ENCODE results near the gene BARX1.

The BARX1 gene

GRCh38 chr9:93960221-93960970, 5.2 kb upstream of the BARX1 start:
- no peaks in the 10 kb centered on the region for H3K36me3 Mint-ChIP-seq (ENCODE audit: low read depth)
- no peak overlapping the region for H3K27ac Mint-ChIP-seq
- H3K4me1 Mint-ChIP-seq (ENCODE audit: low read depth), result peaks cover 55% of the 10 kb centered on the region
- H3K27me3 Mint-ChIP-seq, result peaks cover 71% of the 10 kb centered on the region
- H3K4me3 Mint-ChIP-seq, result no peak overlapping the region
- H3K9me3 Mint-ChIP-seq, result no peaks in the 10 kb centered on the region

- Mint-ChIP-seq H3K27me3 (peaks cover 68% of the 10 kb centered on the region), H3K36me3 (ENCODE audit: low read depth) (no peaks in the 10 kb centered on the region), H3K4me1 (ENCODE audit: low read depth) (peaks cover 56% of the 10 kb centered on the region), H3K9me3 (no peaks in the 10 kb centered on the region), H3K27ac (no peak overlapping the region), H3K4me3 (peak overlapping the region; percentile 64)
These were observed 4.6 kb upstream of the BARX1 start for GRCh38 chr9:93959739-93960154.

DNA sequence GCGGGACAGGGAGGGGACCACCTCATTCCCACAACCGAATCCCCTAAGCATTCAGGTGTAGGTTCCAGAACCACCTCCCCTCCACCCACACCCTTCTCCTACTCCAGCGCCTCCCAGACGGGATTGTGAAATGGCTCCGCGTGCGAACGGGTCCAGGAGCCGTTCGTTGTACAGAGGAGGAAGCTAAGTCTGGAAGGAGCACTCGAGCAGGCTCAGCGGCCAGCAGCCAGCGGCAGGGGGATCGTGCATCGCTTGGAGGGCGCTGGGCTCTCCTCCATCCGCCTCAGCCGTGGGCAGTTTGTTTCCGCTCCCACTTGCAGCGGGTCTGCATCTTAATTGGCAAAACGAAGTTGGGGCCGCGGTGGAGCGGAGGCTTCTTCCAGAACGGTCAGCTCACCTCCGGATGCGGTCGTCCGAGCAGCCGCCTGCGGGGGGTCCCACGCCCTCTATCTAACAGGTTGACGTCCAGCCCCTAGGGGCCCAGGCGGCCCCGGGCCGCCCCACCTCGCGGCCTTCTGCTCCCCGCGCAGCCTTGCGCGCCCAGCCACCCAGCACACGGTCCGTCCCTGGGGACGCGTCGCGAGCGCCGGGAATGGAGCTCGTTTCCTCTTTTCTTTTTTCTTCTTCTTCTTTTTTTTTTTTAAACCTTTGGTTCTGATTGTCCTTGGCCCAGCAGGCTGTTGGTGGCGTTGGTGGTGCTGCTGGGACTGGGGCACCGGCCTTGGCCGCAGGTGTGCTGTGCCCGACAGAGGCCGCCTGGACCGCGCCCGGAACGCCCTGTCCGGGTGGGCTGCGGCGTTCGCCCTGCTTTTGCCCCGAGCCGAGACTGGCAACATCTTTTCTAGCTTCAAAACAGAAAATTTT, 3.9 kb upstream of the BARX1 start:
- peaks cover 64% of the 10 kb centered on the region for H3K27me3 Mint-ChIP-seq
- H3K36me3 Mint-ChIP-seq (ENCODE audit: low read depth), result no peaks in the 10 kb centered on the region
- H3K9me3 Mint-ChIP-seq, result no peaks in the 10 kb centered on the region
- peak overlapping the region; percentile 64 for H3K4me3 Mint-ChIP-seq
- no peak overlapping the region for H3K27ac Mint-ChIP-seq
- peaks cover 56% of the 10 kb centered on the region for H3K4me1 Mint-ChIP-seq (ENCODE audit: low read depth)

DNA sequence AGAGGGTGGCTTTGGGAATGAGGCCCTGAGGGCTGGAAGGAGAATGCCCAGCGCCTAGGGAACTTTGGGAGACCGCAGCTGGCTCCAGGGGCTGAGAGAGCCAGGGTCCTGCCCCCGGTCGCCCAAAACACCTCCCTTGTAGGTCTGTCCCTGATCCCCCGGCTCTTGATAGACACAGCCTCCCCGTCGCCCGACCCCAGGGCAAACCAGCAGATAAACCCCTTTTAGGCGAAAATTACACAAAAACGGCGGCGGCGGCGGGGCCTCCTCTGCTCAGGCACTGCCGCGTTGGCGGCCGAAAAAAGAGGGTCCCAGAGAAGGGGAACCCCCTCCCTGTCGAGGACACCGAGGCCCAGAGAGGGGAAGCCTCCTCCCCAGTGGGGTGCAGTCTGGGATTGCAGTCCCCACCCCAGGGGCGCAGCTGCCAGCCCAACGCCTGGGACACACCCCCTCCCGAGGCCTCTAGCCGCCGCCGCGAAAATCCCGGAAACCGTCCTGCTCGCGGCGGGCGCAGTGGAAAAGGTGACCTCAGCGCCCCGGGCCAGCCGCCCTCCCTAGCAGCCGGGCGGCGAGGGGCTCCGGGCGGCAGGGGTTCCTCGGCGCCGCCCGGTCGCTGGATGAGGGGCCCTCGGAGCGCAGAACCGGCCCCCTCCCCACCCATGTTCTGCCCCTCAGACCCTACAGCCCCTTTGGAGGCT, 3.1 kb upstream of the BARX1 start:
- Mint-ChIP-seq H3K27me3 (peaks cover 72% of the 10 kb centered on the region), H3K9me3 (no peaks in the 10 kb centered on the region)

DNA sequence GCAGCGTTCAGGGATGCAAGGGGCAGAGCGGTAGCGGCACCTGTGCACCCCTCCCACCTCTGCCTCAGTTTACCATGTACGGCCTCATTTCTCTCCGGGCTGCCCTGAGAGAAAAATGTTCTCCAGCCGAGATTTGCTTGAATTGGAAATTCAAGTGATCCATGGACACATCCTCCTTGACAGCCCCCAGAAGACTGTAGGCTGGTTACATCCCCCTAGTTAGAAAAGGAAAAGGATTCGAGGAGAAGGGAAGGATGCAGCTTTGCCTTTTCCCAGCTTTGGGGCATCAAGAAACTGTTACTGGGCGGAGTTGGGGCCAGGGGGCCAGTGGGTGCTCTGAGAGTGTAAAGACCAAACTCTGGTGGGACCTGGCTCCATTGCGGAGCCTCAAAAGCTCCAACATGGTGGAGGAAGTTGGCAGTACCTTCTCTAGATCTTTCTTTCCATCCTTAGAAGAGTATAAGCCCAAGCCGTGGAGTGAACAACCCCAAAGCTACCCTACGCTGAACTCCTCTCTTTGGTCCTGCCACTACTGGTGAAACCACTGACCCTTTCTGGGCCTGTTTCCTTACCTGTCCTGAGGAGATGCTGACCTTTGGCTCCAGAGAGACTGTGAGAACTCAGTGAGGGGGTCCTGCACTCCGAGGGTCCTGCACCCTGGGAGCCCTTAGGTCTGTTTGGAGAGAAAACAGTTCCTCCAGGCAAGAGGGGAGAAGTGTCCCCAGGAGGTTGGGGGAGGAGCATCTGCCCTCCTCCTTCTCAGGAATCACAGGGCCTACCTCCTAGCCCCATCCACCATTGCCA, 1.0 kb upstream of the BARX1 start:
- no peaks in the 10 kb centered on the region for H3K36me3 Mint-ChIP-seq (ENCODE audit: low read depth)
- no peak overlapping the region for H3K27ac Mint-ChIP-seq
- H3K4me1 Mint-ChIP-seq (ENCODE audit: low read depth), result peaks cover 64% of the 10 kb centered on the region
- H3K4me3 Mint-ChIP-seq, result peak overlapping the region; percentile 67
- H3K27me3 Mint-ChIP-seq, result peaks cover 74% of the 10 kb centered on the region
- H3K9me3 Mint-ChIP-seq, result no peaks in the 10 kb centered on the region

More for the DNA sequence above, 3.1 kb upstream of the BARX1 start:
- Mint-ChIP-seq H3K4me3 (peak overlapping the region; percentile 64), H3K4me1 (ENCODE audit: low read depth) (peaks cover 64% of the 10 kb centered on the region), H3K36me3 (ENCODE audit: low read depth) (no peaks in the 10 kb centered on the region), H3K27ac (no peak overlapping the region)

- Mint-ChIP-seq H3K36me3 (ENCODE audit: low read depth) (no peaks in the 10 kb centered on the region), H3K27ac (no peak overlapping the region), H3K4me3 (no peak overlapping the region), H3K4me1 (ENCODE audit: low read depth) (peaks cover 64% of the 10 kb centered on the region), H3K9me3 (no peaks in the 10 kb centered on the region), H3K27me3 (peaks cover 74% of the 10 kb centered on the region)
These were observed 607 bp downstream of the BARX1 start for GRCh38 chr9:93954434-93955061.

DNA sequence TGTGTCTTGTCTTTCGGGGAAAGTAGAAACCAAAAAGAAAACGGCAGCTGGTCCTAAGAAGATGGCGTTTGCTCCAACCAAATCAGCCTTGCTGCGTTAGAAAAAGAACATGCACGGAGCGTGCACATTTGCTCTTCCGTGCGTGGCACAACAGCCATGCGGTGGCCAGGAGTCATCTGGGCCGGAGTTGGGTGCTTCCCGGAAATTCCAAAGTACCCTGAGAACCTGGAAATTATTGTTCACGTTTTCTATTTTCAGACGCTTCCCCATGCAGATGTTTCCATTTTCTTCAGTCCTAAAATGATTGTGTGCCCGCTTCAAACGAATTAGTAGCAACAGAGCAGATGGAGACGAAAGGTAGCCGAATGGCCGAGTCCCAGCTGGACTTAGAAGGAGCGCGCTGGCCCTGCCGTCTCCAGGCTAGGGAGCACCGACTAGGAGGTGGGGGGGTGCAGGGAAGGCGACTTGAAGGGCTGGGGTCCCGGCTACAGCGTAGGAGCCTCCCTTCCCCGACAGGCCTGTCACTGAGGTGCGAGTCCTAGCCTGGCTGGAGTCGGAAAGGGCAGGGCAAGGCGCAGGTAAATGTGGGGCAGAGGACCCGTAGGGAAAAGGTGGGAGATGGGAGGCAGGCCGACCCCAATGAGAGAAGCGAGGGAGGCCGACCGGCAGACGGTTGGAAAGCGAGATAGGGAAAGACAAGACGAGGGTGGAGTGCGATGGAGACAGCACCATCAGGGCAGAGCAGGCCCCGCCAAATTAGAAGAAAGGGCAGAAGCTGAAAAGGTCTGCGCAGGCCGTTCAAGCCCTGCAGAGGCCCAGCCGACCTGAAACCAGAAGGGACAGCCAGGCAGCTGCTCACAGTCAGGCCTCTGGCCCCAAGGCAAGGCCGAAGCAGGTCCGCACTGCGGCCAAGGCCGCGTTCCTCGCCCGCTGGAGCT, 1.4 kb downstream of the BARX1 start:
- Mint-ChIP-seq H3K27me3 (peaks cover 75% of the 10 kb centered on the region), H3K27ac (no peak overlapping the region), H3K36me3 (ENCODE audit: low read depth) (no peaks in the 10 kb centered on the region), H3K4me3 (peak overlapping the region; percentile 49), H3K9me3 (no peaks in the 10 kb centered on the region), H3K4me1 (ENCODE audit: low read depth) (peaks cover 56% of the 10 kb centered on the region)

DNA sequence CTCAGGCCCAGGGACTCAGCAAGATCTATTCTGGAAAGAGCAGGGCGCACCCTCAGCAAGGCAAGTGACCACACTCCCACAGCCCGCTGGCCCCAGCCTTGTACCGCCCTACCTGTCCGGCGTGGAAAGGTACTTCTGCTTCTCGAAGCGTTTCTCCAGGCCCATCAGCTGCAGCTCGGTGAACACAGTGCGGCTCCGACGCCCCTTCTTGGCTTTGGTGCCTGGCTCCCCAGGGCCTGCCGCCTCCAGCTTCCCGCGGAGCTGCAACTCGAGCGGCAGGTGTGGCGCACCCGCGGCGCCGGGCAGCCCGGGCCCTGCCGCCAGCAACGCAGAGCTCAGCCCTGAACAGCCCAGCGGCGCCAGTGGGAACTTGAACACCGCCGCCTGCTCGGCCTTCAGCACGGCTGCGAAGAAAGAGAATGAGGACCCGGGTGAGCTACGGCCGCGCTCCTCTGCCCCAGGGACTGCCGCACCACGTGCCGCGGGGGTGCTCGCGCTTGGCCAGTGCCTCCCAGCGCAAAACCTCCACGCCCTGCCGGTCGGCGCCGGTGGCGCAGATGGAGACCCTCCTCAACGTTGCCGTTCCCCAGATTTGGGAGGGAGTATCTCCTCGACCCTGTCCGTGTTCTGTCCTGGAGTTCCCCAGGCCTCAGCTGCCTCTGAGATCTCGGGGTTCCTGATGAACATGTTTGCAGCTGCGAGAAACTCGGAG, 2.2 kb downstream of the BARX1 start:
- peaks cover 51% of the 10 kb centered on the region for H3K4me1 Mint-ChIP-seq (ENCODE audit: low read depth)
- peak overlapping the region; percentile 49 for H3K4me3 Mint-ChIP-seq
- no peaks in the 10 kb centered on the region for H3K36me3 Mint-ChIP-seq (ENCODE audit: low read depth)
- peaks cover 78% of the 10 kb centered on the region for H3K27me3 Mint-ChIP-seq
- H3K9me3 Mint-ChIP-seq, result no peaks in the 10 kb centered on the region
- no peak overlapping the region for H3K27ac Mint-ChIP-seq

DNA sequence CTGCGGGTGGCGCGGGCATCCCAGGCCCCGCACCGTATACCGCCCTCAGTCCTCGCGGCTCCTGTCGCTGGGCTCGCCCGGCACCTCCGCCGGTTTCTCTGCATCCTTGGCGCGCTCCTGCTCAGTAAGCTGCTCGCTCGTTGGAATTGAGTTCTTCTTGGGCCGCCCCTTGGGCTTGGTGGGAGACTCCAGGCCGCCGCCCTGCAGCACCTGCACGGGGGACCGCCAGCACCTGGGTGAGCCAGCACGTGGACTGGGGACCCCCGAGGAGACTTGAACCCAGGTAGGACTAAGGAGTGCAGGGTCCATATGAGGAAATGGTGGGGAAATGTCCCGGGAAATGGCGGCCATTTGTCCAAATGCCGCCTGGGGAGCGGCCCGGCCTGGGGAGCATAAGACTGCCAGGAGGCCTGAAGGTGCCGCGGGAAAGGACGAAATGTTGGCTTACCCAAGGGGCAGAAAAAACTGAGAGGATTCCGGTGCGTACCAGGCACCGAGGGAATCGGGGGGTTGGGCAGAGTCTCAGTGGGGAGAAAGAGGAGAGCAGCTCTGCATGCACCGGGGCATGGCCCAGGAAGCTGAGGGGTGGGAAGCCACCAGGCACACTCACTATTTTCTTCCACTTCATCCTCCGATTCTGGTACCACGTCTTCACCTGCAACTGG, 2.9 kb downstream of the BARX1 start:
- Mint-ChIP-seq H3K4me1 (ENCODE audit: low read depth) (peaks cover 50% of the 10 kb centered on the region), H3K4me3 (peak overlapping the region; percentile 26), H3K9me3 (no peaks in the 10 kb centered on the region), H3K36me3 (ENCODE audit: low read depth) (no peaks in the 10 kb centered on the region), H3K27ac (no peak overlapping the region), H3K27me3 (peaks cover 79% of the 10 kb centered on the region)

DNA sequence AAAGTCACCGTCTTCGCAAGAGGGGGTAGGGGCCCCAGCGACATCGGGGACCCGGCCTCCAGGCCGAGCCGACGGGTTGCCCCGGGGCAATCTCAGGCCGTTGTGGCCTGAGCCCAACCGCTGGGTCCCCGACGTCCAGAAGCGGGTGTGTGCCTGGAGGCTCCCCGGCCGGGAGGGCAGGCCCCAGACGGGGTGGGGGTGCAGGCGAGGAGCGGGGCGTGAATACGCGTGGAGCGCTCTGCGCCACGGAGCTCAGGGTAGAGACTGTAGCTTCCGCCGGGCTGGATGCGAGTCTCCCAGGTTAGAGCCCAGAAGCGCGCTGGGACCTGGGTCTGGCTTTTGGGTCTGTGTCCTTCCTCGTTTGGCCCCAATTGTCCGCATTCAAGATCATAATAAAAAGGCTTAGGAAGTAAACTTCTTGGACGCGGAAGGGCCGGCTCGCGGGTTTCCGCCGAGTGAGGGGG, 3.5 kb downstream of the BARX1 start:
- Mint-ChIP-seq H3K27me3 (peaks cover 85% of the 10 kb centered on the region), H3K9me3 (no peaks in the 10 kb centered on the region), H3K4me3 (peak overlapping the region; percentile 63), H3K27ac (no peak overlapping the region), H3K36me3 (ENCODE audit: low read depth) (no peaks in the 10 kb centered on the region), H3K4me1 (ENCODE audit: low read depth) (peaks cover 52% of the 10 kb centered on the region)

DNA sequence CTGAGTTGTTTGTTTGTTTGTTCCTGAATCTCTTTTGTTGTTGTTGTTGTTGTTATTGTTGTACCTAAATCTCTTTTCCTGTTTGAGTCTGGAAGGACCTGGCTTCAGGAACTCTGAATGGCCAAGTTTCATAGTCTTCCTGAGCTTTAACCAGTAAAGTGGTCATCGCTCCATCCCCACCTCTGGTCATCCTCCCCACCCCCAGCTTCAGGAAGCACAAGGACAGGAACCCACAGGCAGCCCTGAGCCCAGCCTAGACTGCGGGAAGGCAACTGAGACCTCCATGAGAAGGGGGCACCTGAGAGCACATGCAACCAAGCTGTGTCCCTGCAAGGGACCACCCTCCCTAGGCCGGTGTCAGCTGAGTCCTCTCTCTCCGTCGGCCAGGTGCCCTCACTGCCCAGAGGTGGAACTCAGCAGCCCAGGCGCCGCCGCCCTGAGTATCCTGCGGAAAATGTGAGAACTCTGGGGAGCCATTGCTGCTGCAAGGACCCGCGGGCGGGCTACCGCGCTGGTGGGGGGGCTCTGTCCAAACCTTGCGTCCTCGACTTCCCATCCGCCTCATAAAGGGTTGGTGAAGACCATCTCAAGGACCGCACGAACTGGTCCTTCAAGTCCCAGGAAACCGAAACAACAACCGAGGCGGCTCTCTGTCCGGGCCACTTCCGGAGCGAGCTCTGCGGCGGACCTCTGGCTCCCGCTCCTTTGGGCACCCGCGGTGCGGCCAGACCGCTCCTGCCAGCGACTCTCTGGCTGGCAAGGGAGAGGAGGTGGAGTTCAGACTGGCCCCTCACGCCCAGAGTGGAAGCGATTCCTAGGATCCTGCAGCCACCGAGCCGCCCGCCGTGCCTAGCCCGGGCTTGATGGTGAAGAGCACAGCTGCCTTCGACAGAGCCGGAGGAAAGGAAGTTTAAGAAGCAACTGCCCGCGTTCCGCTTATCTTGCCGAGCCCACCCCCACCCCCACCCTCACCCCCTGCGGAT, 4.2 kb downstream of the BARX1 start:
- Mint-ChIP-seq H3K4me3 (peak overlapping the region; percentile 63), H3K9me3 (no peaks in the 10 kb centered on the region), H3K4me1 (ENCODE audit: low read depth) (peaks cover 53% of the 10 kb centered on the region), H3K27ac (no peak overlapping the region), H3K36me3 (ENCODE audit: low read depth) (no peaks in the 10 kb centered on the region), H3K27me3 (peaks cover 86% of the 10 kb centered on the region)

All from stimulated activated naive CD8-positive, alpha-beta T cell treated with anti-CD3 and anti-CD28 coated beads, Interleukin-15, Interleukin-2, amounts not matched to agents 100 ng/mL and 50 ng/mL, for 24 hours (primary cell).